Measurements from ENCODE around the gene CHCHD3. TPM values are rescaled to one million over a fixed set of nuclear protein-coding genes. Genes with fewer than 3 reads are reported as not detected.

CHCHD3 gene
- total and polyA plus RNA-seq, 2 of the 4 experiments (the other 2 are of a cell fraction): 56.9 to 141 TPM

DNA sequence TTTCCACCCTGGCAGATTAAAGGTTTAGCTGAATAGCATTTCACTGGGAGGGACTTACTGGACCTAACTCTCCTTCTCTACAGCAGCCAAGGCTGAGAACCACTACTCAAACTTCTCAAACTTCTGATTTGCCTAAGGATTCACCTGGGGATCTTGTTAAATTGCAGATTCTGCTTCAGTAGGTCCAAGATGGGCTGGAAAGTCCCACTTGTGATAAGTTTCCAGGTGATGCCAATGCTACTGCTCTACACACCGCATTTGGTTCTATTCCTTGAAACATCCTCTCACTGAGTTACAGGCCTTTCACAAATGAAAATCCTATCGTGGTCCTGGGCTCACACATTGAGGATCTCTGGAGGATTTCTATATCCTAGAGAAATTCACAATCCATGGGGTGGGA is 147.9 kb downstream of the CHCHD3 start:
- Histone ChIP-seq H3K4me3 (ENCODE audit: insufficient read depth, low read depth, low read length) (no peak overlapping the region), H2BK15ac (ENCODE audit: low read depth, low read length) (no peak overlapping the region), H3K79me1 (ENCODE audit: low read depth in 1 of 2, low read length in 2 of 2) (peaks cover 9 to 19% of the 10 kb centered on the region in 2 experiments; a peak in 3 of 4 replicates), H2AFZ (replicated peaks; ENCODE audit: low read length, poor library complexity) (no peak overlapping the region), H3K9ac (ENCODE audit: low read depth, low read length) (no peak overlapping the region), H2BK20ac (ENCODE audit: low read depth, low read length) (no peak overlapping the region), H4K8ac (ENCODE audit: low read depth in 2 of 2, low read length in 2 of 2) (no peak overlapping the region), H3K4ac (ENCODE audit: low read depth, low read length) (no peak overlapping the region), H2BK5ac (ENCODE audit: low read depth, low read length, poor library complexity, severe bottlenecking) (no peak overlapping the region), H4K20me1 (ENCODE audit: insufficient read depth, low read length) (no peaks in the 10 kb centered on the region), H4K5ac (ENCODE audit: low read depth, low read length) (no peak overlapping the region), H2BK120ac (ENCODE audit: low read depth, low read length) (no peak overlapping the region), H2AK9ac (replicated peaks; ENCODE audit: low read depth, low read length, poor library complexity) (no peak overlapping the region), H2AK5ac (ENCODE audit: low read depth, low read length) (no peak overlapping the region), H3K9me3 (ENCODE audit: control insufficient read depth, insufficient read depth, low read length) (peaks cover 3% of the 10 kb centered on the region; the same call in 1 of the 2 replicates), H3K27me3 (ENCODE audit: control insufficient read depth, insufficient read depth, low read length) (no peaks in the 10 kb centered on the region), H3K14ac (replicated peaks; ENCODE audit: low read depth, low read length) (no peak overlapping the region), H3K56ac (ENCODE audit: extremely low read depth, insufficient read depth, low read length) (no peak overlapping the region), H3K9me1 (ENCODE audit: insufficient read depth, low read length) (no peaks in the 10 kb centered on the region), H3K27ac (ENCODE audit: insufficient read depth, low read length) (no peak overlapping the region), H4K91ac (ENCODE audit: insufficient read depth, low read depth, low read length) (no peak overlapping the region), H3K23ac (ENCODE audit: low read depth, low read length) (no peak overlapping the region), H3K36me3 (ENCODE audit: control insufficient read depth, insufficient read depth, low read length) (no peaks in the 10 kb centered on the region), H3K4me2 (ENCODE audit: low read depth, low read length) (no peak overlapping the region), H3K4me1 (ENCODE audit: control insufficient read depth, insufficient read depth, low read length) (peaks cover 2% of the 10 kb centered on the region; the same call in 1 of the 2 replicates), H3K18ac (ENCODE audit: low read depth, low read length) (no peak overlapping the region)
- no peak for DNase-seq
- ChIA-PET POLR2A (ENCODE audit: unreplicated experiment) (no interaction called here), CTCF (no interaction called here)
- ATAC-seq (ENCODE audit: low read depth): no peak
- TF ChIP-seq RCOR1 (IDR thresholded peaks at IDR 0.05; ENCODE audit: insufficient replicate concordance, low read length): no peak
- TF ChIP-seq, protein P1, sequence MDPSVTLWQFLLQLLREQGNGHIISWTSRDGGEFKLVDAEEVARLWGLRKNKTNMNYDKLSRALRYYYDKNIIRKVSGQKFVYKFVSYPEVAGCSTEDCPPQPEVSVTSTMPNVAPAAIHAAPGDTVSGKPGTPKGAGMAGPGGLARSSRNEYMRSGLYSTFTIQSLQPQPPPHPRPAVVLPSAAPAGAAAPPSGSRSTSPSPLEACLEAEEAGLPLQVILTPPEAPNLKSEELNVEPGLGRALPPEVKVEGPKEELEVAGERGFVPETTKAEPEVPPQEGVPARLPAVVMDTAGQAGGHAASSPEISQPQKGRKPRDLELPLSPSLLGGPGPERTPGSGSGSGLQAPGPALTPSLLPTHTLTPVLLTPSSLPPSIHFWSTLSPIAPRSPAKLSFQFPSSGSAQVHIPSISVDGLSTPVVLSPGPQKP (IDR thresholded peaks at IDR 0.05; ENCODE audit: borderline replicate concordance, low read depth, low read length): no peak
- TF ChIP-seq MXI1 (IDR thresholded peaks at IDR 0.05; ENCODE audit: borderline replicate concordance, low read depth, low read length): no peak
- TF ChIP-seq MAZ (IDR thresholded peaks at IDR 0.05; ENCODE audit: borderline replicate concordance, low read depth, low read length): no peak
- TF ChIP-seq, protein P2, sequence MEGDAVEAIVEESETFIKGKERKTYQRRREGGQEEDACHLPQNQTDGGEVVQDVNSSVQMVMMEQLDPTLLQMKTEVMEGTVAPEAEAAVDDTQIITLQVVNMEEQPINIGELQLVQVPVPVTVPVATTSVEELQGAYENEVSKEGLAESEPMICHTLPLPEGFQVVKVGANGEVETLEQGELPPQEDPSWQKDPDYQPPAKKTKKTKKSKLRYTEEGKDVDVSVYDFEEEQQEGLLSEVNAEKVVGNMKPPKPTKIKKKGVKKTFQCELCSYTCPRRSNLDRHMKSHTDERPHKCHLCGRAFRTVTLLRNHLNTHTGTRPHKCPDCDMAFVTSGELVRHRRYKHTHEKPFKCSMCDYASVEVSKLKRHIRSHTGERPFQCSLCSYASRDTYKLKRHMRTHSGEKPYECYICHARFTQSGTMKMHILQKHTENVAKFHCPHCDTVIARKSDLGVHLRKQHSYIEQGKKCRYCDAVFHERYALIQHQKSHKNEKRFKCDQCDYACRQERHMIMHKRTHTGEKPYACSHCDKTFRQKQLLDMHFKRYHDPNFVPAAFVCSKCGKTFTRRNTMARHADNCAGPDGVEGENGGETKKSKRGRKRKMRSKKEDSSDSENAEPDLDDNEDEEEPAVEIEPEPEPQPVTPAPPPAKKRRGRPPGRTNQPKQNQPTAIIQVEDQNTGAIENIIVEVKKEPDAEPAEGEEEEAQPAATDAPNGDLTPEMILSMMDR (conservative IDR thresholded peaks at IDR 0.05; ENCODE audit: low read depth, low read length): no peak
- no peak for TF ChIP-seq POLR2A (IDR thresholded peaks at IDR 0.05; ENCODE audit: low read depth, low read length)
- no peak for TF ChIP-seq RAD21 (IDR thresholded peaks at IDR 0.05; ENCODE audit: low read length)
- no peak for TF ChIP-seq CEBPB (IDR thresholded peaks at IDR 0.05; ENCODE audit: low read depth, low read length)
- TF ChIP-seq RFX5 (IDR thresholded peaks at IDR 0.05; ENCODE audit: low read depth, low read length): no peak
- intact Hi-C loops (cut with micrococcal nuclease) (no loop called here), dilution Hi-C loops (cut with HindIII; ENCODE audit: low sequenced_read_pairs, unreplicated experiment) (no loop called here), in situ Hi-C loops (cut with MboI; ENCODE audit: low sequenced_read_pairs) (no loop called here)
- BruUV-seq (replicated peaks): no TSS peak
- no CpG with 5 or more reads among the region's 2 CpGs for WGBS, 2 experiments (ENCODE audit: extremely low coverage in 2 of 2, insufficient read length in 1 of 2)
